ENCODE data around the gene HGD. TPM values are rescaled to one million over a fixed set of nuclear protein-coding genes. Genes with fewer than 3 reads are reported as not detected.

Gene HGD
- total and polyA plus RNA-seq, 12 donors: 0.32 to 2.2 (median 0.72) TPM; not detected in 1

DNA sequence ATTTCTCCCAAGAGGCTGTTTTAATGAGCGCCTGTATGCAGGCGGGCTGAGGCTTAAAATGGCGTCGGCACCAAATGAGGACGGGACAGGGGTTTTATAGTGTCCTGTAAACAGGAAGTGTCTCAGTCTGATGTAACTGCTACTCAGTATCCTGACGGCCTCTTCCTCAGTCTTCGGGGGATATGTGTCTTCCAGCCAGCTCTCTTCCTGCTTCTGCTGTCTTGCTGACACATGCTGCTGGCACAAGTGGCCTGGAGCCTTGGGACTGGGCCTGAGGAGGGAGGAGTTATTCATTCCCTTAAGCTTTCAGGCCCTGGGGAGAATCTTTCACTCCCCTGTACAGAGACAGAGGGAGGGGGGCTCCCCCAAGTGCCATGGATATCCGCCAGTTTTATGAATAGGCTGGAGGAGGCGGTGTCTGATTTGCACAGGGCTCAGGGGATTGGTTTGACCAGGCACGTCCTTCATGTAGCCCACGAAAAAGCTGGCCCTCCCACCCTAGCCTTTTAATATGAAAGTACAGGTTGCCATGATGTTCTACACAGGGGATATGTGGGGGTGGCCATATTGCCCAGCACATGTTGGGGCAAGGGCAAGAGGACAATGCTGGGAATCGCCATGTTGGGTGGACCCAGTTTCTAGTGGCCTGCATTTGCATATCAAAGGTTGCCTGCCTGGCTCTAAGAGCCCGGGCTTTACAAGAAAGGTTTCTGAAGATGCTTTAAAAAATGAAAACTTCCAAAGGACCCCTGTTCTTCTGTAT lies 66.0 kb downstream of the HGD start:
- Histone ChIP-seq H3K4me1 (replicated peaks in 1 of 2) (peaks cover 0 to 3% of the 10 kb centered on the region in 2 donors), H3K27ac (peak overlapping the region in 4 of 5 donors; percentile 2 to 81 (median 66)), H3K4me3 (no peak overlapping the region), H3K9me3 (replicated peaks in 1 of 3) (no peaks in the 10 kb centered on the region), H3K27me3 (no peaks in the 10 kb centered on the region), H3K36me3 (replicated peaks in 1 of 2) (no peaks in the 10 kb centered on the region)
- intact Hi-C loops (cut with DNase I): no loop called here
- 36 to 65% (median 41%) methylated on average over 11 to 13 of the region's 13 CpGs for WGBS, 4 donors
- DNase-seq: peak; percentile 79 to 96 (median 92)
- TF ChIP-seq, protein P1, sequence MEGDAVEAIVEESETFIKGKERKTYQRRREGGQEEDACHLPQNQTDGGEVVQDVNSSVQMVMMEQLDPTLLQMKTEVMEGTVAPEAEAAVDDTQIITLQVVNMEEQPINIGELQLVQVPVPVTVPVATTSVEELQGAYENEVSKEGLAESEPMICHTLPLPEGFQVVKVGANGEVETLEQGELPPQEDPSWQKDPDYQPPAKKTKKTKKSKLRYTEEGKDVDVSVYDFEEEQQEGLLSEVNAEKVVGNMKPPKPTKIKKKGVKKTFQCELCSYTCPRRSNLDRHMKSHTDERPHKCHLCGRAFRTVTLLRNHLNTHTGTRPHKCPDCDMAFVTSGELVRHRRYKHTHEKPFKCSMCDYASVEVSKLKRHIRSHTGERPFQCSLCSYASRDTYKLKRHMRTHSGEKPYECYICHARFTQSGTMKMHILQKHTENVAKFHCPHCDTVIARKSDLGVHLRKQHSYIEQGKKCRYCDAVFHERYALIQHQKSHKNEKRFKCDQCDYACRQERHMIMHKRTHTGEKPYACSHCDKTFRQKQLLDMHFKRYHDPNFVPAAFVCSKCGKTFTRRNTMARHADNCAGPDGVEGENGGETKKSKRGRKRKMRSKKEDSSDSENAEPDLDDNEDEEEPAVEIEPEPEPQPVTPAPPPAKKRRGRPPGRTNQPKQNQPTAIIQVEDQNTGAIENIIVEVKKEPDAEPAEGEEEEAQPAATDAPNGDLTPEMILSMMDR (IDR thresholded peaks at IDR 0.05): no peak
- peak in 1 of 2 donors; percentile 71 for TF ChIP-seq POLR2A (IDR thresholded peaks at IDR 0.05)

- Histone ChIP-seq H3K4me3 (no peak overlapping the region), H3K27me3 (no peaks in the 10 kb centered on the region), H3K4me1 (replicated peaks in 1 of 2) (peaks cover 0 to 3% of the 10 kb centered on the region in 2 donors), H3K9me3 (replicated peaks in 1 of 3) (no peaks in the 10 kb centered on the region), H3K27ac (no peak overlapping the region), H3K36me3 (replicated peaks in 1 of 2) (no peaks in the 10 kb centered on the region)
- intact Hi-C loops (cut with DNase I): no loop called here
- DNase-seq: no peak
- 73 to 83% (median 80%) methylated on average over 8 of the region's 8 CpGs for WGBS, 4 donors
- TF ChIP-seq, protein P1 (IDR thresholded peaks at IDR 0.05): no peak
- TF ChIP-seq POLR2A (IDR thresholded peaks at IDR 0.05): no peak
Measured at GRCh38 chr3:120614765-120615164, 67.3 kb downstream of the HGD start.

GRCh38 chr3:120608506-120608905 lies 73.5 kb downstream of the HGD start:
- DNase-seq: no peak
- H3K9me3 ChIP-seq (replicated peaks in 1 of 3): no peaks in the 10 kb centered on the region
- no peak for TF ChIP-seq POLR2A (IDR thresholded peaks at IDR 0.05)
- TF ChIP-seq, protein P1 (IDR thresholded peaks at IDR 0.05): no peak
- WGBS, 4 donors: 70 to 83% (median 79%) methylated on average over 4 of the region's 4 CpGs
- H3K4me3 ChIP-seq: no peak overlapping the region
- H3K36me3 ChIP-seq (replicated peaks in 1 of 2): no peaks in the 10 kb centered on the region
- no peaks in the 10 kb centered on the region for H3K4me1 ChIP-seq (replicated peaks in 1 of 2)
- intact Hi-C loops (cut with DNase I): no loop called here
- no peak overlapping the region for H3K27ac ChIP-seq
- H3K27me3 ChIP-seq: no peaks in the 10 kb centered on the region

- H3K4me1 ChIP-seq (replicated peaks in 1 of 2): peaks cover 0 to 15% of the 10 kb centered on the region in 2 donors
- no peak overlapping the region for H3K4me3 ChIP-seq
- intact Hi-C loops (cut with DNase I): no loop called here
- H3K36me3 ChIP-seq (replicated peaks in 1 of 2): peaks cover 0 to 21% of the 10 kb centered on the region in 2 donors
- no peak for DNase-seq
- TF ChIP-seq POLR2A (IDR thresholded peaks at IDR 0.05): no peak
- TF ChIP-seq, protein P1 (IDR thresholded peaks at IDR 0.05): no peak
- H3K27ac ChIP-seq: no peak overlapping the region
- H3K27me3 ChIP-seq: no peaks in the 10 kb centered on the region
- no peaks in the 10 kb centered on the region for H3K9me3 ChIP-seq (replicated peaks in 1 of 3)
Measured at GRCh38 chr3:120604784-120605183, 77.3 kb downstream of the HGD start.
